GM21515 (cell line): Measurements from ENCODE around the gene CD99.
A peak's percentile ranks its signal among the peaks of the same experiment; 100 is the strongest.
"Not testable (repeated sequence)": the region's sequence is repeated elsewhere in the genome, so short reads cannot be mapped to it uniquely, and the experiment has no call there.

Experiments used
- ATAC-seq: cut with Tn5 transposase; IDR thresholded peaks from one replicate; pipeline ENCODE4 v1.9.1; 2021; ENCODE audit not compliant: unreplicated experiment

CD99 gene

DNA sequence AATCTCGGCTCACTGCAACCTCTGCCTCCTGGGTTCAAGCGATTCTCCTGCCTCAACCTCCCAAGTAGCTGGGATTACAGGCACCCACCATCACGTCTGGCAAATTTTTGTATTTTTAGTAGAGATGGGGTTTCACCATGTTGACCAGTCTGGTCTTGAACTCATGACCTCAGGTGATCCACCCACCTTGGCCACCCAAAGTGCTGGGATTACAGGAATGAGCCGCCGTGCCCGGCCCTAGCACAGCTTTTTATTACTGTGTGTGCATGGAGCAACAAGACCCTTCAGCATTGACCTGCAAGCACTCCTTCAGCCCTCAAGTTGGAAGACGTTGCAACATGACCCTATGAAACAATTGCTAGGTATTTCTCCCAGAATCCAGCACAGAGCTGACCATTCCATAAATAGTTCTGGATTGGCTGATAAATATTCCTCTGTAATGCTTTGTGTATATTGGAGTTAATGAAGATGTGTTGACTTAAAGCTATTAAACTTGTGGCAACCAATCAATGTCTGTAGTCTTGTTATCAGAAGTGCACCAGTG, 15.4 kb upstream of the CD99 start:
- ATAC-seq: not testable (repeated sequence)

DNA sequence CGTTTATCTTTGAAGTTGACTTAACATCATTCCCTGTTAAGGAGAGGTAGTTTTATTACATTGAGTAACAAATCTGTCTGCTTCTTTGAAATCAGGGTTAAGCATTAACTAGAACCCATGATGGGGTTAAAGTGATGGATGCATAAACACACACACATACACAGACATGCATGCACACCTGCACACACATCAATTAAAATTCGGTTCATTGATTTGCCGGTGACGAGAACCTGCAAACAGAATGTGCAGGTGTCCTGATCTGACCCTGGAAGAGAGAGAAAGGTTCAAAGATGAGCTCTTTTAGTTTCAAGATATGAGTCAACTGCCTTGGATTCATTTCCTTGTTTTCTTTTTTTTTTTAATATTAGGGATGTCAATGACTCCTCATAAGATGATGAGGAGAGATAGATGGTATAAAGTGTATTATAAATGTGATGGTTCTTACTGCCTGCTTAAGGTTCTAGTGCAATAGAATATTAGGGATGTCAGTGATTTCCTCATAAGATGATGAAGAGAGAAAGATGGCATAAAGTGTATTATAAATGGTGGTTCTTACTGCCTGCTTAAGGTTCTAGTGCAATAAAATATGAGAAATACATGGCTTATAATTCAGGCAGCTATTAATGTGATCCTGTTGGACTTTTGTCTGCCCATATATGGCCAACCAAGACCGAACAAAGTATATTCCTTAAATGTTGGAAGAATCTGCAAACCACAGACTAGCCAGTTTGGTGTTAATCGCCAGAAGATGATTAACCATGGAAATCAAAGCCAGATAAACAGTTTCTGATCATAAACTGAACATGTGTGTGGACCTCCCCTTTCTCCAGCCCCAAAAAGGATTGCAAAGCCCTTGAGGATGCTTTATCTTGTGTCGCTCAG, 14.1 kb upstream of the CD99 start:
- ATAC-seq: no peak

DNA sequence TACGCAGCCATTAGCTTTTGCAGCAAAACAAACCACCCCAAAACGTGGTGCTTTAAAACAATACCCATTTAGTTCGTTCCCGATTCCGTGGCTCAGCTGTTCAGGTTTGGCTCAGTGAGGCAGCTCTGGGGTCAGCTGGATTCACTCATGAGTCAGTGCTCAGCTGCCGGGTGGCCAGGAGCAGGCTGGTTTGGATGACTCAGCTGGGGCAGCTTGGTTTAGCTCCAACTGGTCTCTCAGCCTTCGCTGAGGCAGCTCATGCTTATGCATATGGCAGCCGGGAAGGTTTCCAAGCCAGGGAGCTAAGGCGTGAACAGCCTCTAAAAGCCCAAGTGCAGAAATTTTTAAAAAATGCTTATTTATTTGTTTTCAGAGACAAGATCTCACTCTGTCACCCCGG, 13.3 kb upstream of the CD99 start:
- ATAC-seq: no peak

DNA sequence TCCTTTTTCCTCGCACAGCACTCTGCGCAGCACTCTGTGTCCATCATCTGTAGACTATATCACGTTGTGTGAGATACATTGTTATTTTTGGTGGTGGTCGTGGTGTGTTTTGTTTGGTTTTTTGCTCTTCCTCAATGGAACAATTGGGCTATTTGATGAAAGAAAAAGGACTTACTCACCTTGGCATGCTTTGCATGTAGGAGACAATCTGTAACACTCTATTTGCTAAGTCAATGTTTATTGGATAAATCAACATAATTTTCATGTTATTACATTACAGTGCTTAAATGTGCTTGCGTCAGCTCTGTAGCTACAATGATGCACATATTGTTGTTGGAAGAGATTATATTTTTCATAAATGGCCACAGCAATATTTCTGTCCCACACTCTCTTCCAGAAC, 12.5 kb upstream of the CD99 start:
- no peak for ATAC-seq

DNA sequence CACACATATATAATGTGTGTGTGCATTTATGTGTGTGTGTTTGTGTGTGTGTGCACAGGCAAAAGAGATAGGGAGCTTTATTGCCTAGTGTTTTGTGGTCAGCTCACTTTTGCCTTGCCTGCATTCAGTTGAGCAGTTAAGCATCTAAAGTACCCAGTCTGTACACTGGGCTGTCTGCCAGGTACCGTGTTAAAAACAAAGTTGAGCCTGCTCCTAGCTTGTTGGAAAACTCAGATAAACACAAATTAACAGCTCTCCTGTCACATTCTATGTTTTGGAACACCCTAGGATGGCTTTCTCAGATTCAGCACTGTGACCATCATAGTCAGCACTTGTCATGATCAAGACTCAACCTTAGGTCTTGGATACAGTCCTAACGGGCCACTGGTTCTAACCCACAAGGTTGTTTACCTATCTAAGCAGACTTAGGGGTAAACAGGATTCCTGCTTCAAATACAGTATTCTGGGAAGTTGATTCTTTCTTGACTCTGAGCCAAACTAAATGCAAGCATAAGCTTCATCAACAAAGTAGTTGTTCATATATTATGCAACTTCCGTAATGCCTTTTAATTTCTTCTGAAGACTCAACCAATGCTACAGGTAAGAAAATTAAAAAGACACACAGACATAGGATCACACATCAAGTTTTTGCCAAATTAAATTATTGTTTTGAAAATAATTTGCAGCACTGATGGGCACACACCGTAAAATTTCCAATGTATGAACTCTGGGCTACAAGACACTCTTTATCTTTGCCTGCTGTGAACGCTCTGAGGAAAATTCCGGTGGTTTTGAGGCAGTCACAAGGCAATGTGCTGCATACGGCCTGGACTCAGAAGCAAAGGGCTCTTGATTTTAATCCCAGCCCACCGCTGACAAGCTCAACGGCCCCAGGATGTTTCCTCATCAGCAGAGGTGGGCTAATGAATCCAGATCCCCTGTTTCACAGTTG, 11.3 kb upstream of the CD99 start:
- ATAC-seq: no peak

DNA sequence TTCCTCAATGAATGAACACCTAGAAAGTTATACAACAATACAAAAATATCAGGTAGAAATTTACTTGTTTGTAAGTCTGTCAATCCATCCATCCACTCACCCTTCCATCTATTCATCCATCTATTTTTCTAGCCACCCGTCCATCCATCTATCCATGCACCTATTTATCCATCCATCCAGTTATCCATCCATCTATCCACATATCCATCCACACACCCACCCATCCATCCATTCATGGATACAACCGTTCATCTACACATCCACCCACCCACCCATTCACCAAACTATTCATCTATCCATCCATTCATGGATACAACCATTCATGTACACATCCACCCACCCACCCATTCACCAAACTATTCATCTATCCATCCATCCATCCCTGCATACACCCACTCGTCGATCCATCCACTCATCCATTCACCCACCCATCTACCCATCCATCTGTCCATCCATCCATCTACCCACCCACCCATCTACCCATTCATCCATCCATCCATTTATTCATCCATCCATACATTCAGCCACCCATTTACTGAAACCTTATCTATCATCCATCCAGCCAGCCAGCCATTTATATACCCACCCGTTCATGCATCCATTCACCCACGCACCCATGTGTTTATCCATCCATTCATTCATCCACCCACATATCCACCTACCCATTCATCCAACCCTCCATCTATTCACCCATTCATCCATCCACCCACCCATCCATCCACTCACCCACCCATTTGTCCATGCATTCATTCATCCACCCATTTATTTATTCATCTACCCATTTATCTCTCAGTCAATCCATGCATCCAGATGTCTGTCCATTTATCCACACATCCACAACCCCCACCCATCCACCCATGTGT, 10.4 kb upstream of the CD99 start:
- ATAC-seq: no peak

DNA sequence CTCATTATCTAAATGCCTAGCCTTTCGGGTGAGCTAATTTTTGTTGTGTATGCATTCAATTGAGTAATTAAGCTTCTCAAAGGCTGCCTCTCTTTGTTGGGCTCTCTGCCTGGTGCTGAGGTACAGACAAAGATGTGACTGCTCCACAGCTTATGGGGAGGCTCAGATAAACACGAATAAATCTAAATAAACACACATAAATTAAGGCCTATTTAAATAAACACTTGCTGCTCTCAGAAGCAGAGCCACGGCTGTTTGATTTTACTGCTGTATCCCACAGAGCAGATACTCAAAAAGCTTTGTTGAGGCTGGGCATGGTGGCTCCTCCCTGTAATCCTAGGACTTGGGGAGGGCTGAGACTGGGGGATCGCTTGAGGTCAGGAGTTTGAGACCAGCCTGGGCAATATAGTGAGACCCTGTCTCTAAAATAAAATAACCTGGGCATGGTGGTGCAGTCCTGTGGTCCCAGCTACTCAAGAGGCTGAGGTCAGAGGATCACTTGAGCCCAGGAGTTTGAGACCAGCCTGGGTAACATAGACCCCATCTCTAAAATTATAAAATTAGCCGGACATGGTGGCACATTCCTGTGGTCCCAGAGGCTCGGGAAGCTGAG, 8.4 kb upstream of the CD99 start:
- ATAC-seq: no peak

DNA sequence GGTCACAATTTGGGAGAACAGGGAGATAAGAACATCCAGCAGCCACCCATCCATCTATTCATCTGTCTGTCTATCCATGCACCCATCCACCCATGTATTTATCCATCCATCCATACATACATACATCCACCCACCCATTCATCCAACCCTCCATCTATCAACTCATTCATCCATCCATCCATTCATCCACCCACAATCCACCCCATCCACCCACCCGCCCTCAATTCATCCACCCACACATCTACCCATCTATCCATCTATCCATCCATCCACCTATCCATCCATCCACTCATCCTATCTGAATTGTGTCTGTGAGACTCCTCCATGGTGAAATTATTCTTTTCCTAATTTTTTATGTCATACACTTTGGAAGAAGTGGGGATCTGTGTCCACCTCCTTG, 6.8 kb upstream of the CD99 start:
- no peak for ATAC-seq

DNA sequence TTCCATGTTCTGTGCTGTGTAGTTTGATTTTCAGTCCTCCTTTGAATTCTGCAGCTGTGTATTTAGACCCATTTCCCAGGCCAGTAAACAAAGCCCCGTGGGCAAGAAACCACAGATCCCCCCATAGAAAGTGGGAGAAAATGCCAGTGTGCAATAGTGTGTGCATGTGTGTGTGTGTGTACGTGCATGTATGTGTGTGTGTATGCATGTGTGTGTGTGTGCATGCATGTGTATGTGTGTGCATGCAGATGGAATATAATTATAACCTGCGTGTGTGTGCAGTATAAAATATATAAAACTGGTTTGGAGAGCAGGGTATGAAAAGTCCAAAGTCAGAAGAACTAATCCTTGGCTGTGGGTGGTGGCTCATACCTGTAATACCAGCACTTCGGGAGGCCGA, 5.2 kb upstream of the CD99 start:
- ATAC-seq: no peak

DNA sequence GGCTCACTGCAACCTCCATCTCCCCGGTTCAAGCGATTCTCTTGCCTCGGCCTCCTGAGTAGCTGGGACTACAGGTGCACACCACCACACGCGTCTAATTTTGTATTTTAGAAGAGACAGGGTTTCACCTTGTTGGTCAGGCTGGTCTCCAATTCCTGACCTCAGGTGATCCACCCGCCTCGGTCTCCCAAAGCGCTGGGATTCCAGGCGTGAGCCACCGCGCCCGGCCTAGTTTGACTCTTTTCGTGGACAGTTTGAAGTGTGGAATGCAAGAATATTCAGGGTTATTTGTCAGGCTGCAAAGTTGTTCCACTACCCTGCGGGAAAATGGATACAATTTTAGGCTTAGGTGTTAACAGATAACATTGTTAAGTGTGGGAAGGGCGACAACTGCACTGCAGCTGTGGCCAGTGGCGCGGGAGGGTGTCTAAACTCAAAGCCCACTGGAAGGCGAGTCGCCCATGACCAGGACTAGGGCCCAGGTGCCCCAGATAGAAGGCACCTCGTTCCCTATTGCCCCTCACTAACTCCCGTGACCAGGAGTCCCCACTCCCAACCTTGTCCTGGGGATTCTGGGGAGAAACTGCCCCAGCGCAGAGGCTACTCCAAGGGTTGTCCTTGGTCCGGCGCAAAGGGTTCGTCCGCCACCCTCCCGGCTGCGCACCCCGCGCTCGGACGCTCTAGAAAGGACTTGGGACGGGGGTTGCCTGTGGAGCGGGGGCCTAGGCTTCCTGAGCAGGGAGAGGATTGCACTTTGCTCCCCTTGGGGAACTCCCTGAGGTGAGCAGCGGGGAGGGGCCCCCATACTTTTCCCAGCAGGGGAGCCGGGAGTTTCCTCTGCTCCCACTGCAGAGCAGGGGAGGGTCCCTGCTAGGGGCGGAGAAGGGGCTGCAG, 1.1 kb upstream of the CD99 start:
- no peak for ATAC-seq

DNA sequence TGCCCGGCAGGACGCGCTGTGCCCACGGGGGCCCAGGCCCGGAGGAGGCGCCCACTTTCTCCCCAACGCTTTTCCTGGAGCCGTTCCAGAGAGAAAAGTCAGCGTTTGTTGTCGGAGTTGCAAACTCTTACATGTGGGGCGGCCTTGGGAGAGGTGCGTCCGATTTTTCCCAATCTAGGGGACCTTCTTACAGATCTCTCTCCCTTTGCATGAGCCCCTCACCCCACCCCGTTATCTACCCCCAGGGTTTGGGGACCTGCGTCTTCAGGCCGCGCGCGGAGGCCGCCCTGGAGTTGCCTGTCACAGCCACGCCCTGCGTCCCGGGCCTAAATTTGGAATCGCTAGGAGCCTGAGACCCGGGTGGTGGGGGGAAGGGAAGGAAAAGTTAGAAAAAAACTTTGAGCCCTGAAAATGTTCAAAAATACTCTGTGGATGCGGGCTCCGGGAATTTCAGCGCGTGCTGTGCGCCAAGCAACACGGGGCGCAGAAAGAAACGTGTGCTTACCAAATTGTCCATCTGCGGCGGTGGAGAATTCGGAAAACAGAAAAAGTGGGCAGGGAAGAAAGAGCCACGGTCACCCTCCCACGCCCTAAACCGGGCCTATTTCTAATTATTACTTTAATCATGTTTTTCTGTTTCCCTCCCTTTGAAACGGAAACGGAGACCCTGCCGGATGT, 587 bp downstream of the CD99 start:
- peak; percentile 7 for ATAC-seq

DNA sequence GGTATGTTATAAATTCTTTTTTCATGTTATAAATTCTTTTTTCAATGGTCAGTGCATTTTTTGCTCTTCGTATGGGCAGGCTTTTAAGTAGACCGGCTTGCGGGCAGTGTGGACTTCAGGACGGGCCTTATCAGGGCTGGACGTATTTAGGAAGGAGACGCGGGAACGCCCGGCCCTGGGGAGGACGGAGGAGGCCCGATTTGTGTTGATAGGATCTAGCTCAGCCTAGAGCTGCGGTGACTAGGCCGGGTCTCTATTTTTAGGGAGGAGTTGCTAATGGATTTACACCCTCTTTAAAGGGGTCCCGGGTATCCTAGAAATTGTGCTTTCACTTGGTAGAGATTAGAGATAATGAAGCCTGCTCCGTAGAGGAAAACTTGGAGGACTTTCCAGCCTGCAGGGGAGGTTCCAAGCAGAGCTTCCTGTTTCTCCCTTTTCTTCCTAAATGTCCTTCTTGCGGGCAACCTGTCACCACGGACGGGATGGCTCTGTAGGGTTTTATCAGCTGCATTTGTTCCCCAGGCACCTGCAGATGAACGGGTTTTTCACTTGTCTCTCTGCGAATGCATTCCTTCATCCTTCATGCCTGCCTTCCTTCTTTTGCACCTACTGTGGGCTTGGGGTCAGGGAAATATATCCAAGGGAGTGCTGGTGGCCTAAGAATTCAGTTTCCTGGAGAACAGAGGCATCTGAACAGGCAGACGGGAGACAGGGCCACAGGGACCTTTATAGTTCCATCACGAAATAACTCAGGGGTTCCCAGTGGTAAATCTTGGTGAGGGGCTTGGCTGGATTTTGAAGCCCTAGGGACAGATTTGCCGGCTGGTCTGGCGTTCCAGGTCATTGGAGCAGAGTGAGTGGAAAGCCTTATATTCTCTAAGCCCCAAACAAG, 1.4 kb downstream of the CD99 start:
- no peak for ATAC-seq

DNA sequence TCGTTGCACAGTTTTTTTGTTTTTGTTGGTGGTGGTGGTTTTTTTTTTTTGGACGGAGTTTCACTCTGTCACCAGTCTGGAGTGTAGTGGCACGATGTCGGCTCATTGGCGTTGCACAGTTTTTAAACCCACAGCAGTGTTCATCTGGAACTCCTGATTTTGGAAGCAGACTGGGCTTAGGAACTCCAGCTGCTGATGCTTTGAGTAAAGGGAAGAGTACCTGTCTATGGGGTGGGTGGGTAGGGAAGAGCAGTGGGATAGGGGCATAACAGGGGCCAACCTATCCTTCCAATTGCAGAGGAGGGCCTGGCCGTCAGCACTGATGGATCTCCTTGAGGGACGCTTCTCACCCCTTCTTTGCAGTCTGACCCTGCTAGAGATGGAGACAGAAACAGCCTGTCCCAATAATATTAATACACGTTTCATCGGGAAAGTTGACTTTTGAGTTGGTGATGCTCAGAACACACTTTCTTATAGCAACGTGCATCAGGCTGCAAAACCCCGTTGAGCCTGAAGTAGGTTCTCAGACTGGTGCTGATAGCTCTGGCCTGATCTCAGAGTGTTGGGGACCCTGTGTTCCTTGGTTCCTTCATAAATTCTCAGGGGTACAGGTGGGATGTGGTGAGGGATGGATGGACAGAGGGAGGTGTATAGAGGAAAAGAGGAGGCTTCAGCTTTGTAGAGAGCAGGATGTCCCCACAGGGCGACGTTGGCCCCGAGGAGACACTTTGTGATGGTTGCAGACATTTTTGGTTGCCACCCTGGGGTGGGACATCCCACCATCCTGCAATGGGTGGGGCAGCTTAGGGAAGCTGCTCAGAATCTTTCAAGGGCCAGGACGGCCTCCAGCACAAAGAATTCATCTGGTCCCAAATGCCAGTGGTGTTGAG, 2.3 kb downstream of the CD99 start:
- ATAC-seq: no peak

DNA sequence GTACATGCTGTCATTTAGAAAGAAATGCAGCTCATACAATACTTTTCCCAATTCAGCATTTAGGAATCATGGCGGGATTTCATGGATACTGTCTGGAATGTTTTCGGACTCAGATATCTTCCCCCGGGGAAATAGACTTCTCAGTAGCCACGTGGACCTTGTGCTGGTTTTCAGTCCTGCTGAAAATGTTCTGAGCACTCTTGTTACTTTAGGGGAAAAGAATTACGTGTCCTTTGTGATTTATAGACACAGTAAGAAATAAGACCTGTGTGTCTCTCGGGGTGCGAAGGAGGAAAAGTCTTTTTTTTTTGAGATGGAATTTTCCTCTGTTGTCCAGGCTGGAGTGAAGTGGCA, 3.8 kb downstream of the CD99 start:
- no peak for ATAC-seq

DNA sequence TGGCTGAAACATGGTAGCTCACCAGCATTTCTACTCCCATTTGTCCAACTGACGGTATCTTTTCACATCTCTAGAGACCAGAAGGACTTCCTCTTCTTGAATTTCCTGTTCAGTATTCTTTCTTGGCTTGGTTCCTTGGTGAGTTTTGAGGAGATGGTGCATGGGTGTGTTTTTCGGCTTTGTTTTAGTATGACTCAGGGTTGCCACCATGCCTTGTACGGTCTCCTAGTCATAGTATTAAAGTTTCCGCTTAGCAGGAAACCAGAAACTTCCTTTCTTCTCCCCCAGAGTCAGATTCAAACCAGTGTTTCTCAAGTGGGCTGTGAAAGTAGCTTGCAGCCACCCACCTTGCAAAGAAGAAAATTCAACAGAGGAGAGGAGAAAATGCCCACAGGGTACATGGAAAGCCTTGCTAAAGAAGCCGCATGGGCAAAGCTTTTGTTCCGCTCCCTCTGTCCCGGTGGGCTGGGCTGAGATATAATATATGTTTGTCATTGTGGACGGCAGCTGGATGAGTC, 5.7 kb downstream of the CD99 start:
- peak; percentile 79 for ATAC-seq

DNA sequence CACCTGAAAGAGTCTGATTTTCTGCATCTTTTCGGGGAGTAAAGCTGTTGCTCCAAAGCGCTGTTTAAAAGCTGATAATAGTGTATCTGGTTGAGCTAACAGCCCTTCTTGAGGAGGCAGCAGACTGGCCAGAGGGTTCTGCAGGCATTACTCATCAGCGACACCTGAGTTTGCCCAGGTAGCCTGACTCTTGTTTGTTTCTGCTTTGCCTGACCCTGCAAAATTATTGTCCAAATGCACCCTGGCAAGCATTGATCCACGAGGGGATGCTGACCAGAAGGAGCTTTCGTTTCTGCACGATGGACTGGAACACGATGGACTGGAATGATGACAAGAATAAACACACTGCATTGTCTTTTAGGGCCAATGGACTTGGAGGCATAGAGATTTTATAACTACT, 6.2 kb downstream of the CD99 start:
- ATAC-seq: peak; percentile 8
